Right lobe of liver (tissue), 6 donors: Measurements from ENCODE around the gene PTPRK. TPM values are rescaled to one million over a fixed set of nuclear protein-coding genes. Genes with fewer than 3 reads are reported as not detected.

Experiments
- ATAC-seq, 4 donors: fragments of 200-7000 bp; cut with Tn5 transposase; one replicate each; pipeline ENCODE4 v1.9.1; 2020; ENCODE audit warnings: mild to moderate bottlenecking in 4 of 4, moderate library complexity in 4 of 4
- DNase-seq, 3 donors: peaks; one replicate each; pipeline ENCODE4 v3.0.0-alpha.2; 2020
- H3K27ac ChIP-seq, 3 donors: fragments of 200-600 bp; one replicate each; pipeline ENCODE4 v1.8.0; 2022
- H3K27me3 ChIP-seq, 2 donors: fragments of 200-600 bp; one replicate each; pipeline ENCODE4 v1.8.0; 2022
- H3K36me3 ChIP-seq, 4 donors: fragments of 200-600 bp; sonication (generic) in 1 of 4; one replicate each; pipeline versions ENCODE4 v1.5.1 to v1.8.0; 2017 to 2022; ENCODE audit warnings: control low read depth in 1 of 4
- H3K4me1 ChIP-seq, 4 donors: fragments of 200-600 bp; sonication (generic) in 1 of 4; one replicate each; pipeline versions ENCODE4 v1.5.1 to v1.8.0; 2017 to 2022; ENCODE audit warnings: control low read depth in 1 of 4
- H3K4me3 ChIP-seq, 3 donors: fragments of 200-600 bp; one replicate each; pipeline ENCODE4 v1.8.0; 2022
- H3K9me3 ChIP-seq, 4 donors: fragments of 200-600 bp; sonication (generic) in 1 of 4; one replicate each; pipeline versions ENCODE4 v1.5.1 to v1.8.0; 2017 to 2022; ENCODE audit warnings: control low read depth in 1 of 4
- POLR2A ChIP-seq: fragments of 450-650 bp; IDR thresholded peaks from one replicate; pipeline ENCODE4 v1.6.1; 2017; ENCODE audit warnings: antibody characterized with exemption, mild to moderate bottlenecking
- WGBS: methylation state at CpG from one replicate; pipeline ENCODE4 v1.1.6; 2018; ENCODE audit warnings: low coverage, low lambda C conversion rate; ENCODE audit not compliant: insufficient coverage; ENCODE audit errors: missing lambda C conversion rate; 5-methylcytosine and 5-hydroxymethylcytosine counted together
- intact Hi-C, 2 donors: fragments of 100-400 bp; cut with DNase I; formaldehyde crosslinking; loops; one replicate each; pipeline versions ENCODE4 v1.11.2 to v1.14.1; 2022
- total RNA-seq, 6 experiments: library from RNA; depleted of rRNA in 2 of 6; stranded (reverse); fragments of >200 nt in 2 of 6; fragmentation: NEBNext Ultra II Directional in 3 of 6; extraction: Animal tissue kit (Norgen Biotek cat#: 25700) in 3 of 6; gene quantifications; one replicate each; pipeline versions ENCODE4 v1.1.0 to v1.2.4, GENCODE V29; 2016 to 2023
- TF ChIP-seq, protein P1 (sequence below), 4 donors: fragments of 200-600 bp in 3 of 4; fragments of 450-650 bp in 1 of 4; IDR thresholded peaks; one replicate each; pipeline versions ENCODE4 v1.5.1 to v1.8.0; 2016 to 2022; ENCODE audit warnings: antibody characterized with exemption in 4 of 4, mild to moderate bottlenecking in 2 of 4
- donor health status: DM: no; HTN: yes; CAD: no.
- donor health status: DM: no; HTN: no; CAD: no.
- donor health status: DM: no; HTN: no; CAD: no.
- donor health status: DM: no; HTN: yes; CAD: no.
- donor health status: DM: no; HTN: yes; CAD: no.

The PTPRK gene
- total RNA-seq, 6 experiments from 2014 or later, result 27.7 to 54.5 (median 35.7) TPM

DNA sequence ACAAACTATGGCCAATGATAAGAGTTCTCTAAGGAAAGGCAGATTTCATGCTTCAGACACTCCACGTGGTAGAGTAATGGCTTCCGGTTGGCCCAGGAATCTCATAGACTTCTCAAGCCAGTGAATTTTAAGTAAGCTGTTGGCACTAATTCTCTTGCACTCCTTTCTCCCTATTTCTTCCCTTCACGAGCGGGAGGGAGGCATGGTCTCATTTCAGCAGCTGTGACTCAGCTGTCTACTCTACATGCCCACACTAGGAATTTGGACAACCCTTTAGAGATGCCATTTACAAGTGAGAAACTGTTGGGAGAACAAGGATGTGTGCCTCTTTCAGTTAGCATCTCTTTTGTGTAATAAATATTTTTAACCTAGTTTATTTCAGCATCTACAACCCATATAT lies 107.7 kb downstream of the PTPRK start:
- intact Hi-C loops, result no loop called here
- ATAC-seq (no peak), DNase-seq (no peak)
- H3K4me3 ChIP-seq, result no peak overlapping the region
- H3K36me3 ChIP-seq, result no peaks in the 10 kb centered on the region
- no peaks in the 10 kb centered on the region for H3K27me3 ChIP-seq
- TF ChIP-seq, protein P1, sequence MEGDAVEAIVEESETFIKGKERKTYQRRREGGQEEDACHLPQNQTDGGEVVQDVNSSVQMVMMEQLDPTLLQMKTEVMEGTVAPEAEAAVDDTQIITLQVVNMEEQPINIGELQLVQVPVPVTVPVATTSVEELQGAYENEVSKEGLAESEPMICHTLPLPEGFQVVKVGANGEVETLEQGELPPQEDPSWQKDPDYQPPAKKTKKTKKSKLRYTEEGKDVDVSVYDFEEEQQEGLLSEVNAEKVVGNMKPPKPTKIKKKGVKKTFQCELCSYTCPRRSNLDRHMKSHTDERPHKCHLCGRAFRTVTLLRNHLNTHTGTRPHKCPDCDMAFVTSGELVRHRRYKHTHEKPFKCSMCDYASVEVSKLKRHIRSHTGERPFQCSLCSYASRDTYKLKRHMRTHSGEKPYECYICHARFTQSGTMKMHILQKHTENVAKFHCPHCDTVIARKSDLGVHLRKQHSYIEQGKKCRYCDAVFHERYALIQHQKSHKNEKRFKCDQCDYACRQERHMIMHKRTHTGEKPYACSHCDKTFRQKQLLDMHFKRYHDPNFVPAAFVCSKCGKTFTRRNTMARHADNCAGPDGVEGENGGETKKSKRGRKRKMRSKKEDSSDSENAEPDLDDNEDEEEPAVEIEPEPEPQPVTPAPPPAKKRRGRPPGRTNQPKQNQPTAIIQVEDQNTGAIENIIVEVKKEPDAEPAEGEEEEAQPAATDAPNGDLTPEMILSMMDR (IDR thresholded peaks at IDR 0.05), result no peak
- 80% methylated on average over 1 of the region's 4 CpGs for WGBS
- H3K27ac ChIP-seq, result no peak overlapping the region
- H3K4me1 ChIP-seq, result peaks cover 0 to 12% (median 6%) of the 10 kb centered on the region in 4 donors
- no peaks in the 10 kb centered on the region for H3K9me3 ChIP-seq

DNA sequence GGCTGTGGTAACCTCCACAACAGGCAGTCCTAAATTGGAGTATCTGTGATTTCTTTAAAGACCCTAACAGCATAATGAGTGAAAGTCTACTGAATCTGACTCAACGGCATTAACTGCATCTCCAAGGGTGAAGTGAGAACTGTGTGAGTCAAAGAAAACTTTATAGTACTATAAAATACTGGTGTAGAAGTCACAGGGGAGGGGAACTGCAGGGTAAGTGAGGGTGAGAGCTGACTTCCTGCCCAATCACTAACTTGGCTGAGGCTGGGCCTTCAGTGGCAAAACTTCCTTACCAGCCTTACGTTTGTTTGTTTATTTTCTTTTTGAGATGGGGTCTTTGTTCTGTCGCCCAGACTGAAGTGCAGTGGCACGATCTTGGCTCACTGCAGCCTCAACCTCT lies 109.8 kb downstream of the PTPRK start:
- H3K27ac ChIP-seq, result no peak overlapping the region
- ATAC-seq (no peak), DNase-seq (no peak)
- H3K36me3 ChIP-seq, result no peaks in the 10 kb centered on the region
- WGBS, result 86% methylated on average over 4 of the region's 4 CpGs
- H3K27me3 ChIP-seq, result no peaks in the 10 kb centered on the region
- TF ChIP-seq, protein P1 (IDR thresholded peaks at IDR 0.05), result no peak
- no peaks in the 10 kb centered on the region for H3K9me3 ChIP-seq
- intact Hi-C loops, result no loop called here
- H3K4me1 ChIP-seq, result peaks cover 0 to 24% (median 11%) of the 10 kb centered on the region in 4 donors
- no peak overlapping the region for H3K4me3 ChIP-seq

DNA sequence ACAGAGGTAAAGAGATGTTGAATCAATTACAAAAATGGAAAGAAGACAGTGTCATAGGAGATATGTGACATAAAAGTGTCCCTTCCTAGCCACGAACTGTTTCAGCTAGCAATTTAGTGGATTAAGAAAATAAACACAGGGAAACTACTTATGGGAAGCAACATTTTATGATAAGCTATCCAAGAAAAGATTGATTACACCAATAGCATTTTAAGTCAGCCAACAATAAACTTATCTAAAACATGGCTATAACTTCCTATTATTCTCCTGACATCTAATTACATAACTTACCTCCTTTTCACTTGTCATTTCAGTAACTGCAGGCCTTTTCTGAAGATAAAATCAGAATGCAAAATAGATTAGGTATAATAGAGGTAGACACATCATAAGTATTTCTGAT lies 111.4 kb downstream of the PTPRK start:
- DNase-seq (no peak), ATAC-seq (no peak)
- H3K27me3 ChIP-seq, result no peaks in the 10 kb centered on the region
- no peaks in the 10 kb centered on the region for H3K36me3 ChIP-seq
- no peak overlapping the region for H3K27ac ChIP-seq
- no peak overlapping the region for H3K4me3 ChIP-seq
- no peaks in the 10 kb centered on the region for H3K9me3 ChIP-seq
- intact Hi-C loops, result no loop called here
- 56% methylated on average over 1 of the region's 1 CpG for WGBS
- peaks cover 0 to 15% (median 7%) of the 10 kb centered on the region in 4 donors for H3K4me1 ChIP-seq
- TF ChIP-seq POLR2A, result no peak
- TF ChIP-seq, protein P1 (IDR thresholded peaks at IDR 0.05), result no peak

DNA sequence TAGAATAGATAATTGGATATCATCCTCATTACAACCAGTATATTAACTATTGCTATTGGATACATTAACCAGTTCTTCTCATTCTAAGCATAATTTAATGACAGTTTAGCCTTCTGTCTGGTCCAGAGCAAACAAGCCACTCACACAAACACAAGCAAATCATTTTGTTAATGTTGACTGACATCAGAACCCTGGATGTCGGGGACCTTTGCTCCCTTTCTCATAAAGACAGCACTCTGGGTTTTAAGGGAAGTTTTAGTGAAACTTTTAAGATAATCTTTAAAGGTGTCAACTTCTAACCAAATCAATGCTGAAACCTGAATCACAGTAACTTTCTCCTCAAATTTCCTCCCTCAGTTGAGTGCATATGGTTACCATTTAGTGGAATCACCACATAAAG lies 113.9 kb downstream of the PTPRK start:
- Histone ChIP-seq H3K4me1 (peaks cover 0 to 12% (median 5%) of the 10 kb centered on the region in 4 donors), H3K9me3 (no peaks in the 10 kb centered on the region), H3K4me3 (no peak overlapping the region), H3K27ac (peak overlapping the region in 1 of 3 donors; percentile 8), H3K36me3 (no peaks in the 10 kb centered on the region), H3K27me3 (no peaks in the 10 kb centered on the region)
- WGBS, result 31% methylated on average over 1 of the region's 1 CpG
- intact Hi-C loops, result no loop called here
- ATAC-seq (peak; percentile 72 to 91 (median 78)), DNase-seq (no peak)
- TF ChIP-seq, protein P1 (IDR thresholded peaks at IDR 0.05), result no peak
- no peak for TF ChIP-seq POLR2A
